ENCODE measurements around the gene LYRM9. TPM values are rescaled to one million over a fixed set of nuclear protein-coding genes. Genes with fewer than 3 reads are reported as not detected.

LYRM9 gene
- total RNA-seq, 1 donor from 2014 or later: 8.3 TPM

DNA sequence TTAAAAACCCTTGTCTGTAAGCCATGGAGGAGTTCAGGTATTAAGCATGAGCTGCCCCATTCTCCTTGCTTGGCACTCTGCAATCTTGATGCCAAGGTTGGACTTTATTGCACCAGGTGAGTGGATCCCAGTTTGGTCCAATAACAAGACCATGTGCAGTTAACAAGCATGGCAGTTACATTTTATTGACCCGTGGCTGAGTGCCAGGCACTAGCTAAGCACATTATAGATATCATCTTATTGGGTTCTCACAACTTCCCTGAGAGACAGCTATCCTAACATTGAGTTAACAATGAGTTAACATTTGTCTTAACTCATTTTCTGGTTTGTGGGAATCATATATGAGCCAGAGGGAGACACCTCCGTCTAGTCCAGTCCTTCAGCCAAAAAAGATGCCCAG, 21.8 kb downstream of the LYRM9 start:
- no peak for DNase-seq (ENCODE audit: low spot score)
- H3K9me3 Mint-ChIP-seq (ENCODE audit: unreplicated experiment): no peaks in the 10 kb centered on the region
- H3K4me1 Mint-ChIP-seq (ENCODE audit: unreplicated experiment): peaks cover 8% of the 10 kb centered on the region
- H3K4me3 Mint-ChIP-seq (ENCODE audit: unreplicated experiment): no peak overlapping the region
- TF ChIP-seq, protein P1, sequence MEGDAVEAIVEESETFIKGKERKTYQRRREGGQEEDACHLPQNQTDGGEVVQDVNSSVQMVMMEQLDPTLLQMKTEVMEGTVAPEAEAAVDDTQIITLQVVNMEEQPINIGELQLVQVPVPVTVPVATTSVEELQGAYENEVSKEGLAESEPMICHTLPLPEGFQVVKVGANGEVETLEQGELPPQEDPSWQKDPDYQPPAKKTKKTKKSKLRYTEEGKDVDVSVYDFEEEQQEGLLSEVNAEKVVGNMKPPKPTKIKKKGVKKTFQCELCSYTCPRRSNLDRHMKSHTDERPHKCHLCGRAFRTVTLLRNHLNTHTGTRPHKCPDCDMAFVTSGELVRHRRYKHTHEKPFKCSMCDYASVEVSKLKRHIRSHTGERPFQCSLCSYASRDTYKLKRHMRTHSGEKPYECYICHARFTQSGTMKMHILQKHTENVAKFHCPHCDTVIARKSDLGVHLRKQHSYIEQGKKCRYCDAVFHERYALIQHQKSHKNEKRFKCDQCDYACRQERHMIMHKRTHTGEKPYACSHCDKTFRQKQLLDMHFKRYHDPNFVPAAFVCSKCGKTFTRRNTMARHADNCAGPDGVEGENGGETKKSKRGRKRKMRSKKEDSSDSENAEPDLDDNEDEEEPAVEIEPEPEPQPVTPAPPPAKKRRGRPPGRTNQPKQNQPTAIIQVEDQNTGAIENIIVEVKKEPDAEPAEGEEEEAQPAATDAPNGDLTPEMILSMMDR (IDR thresholded peaks at IDR 0.05; ENCODE audit: unreplicated experiment): no peak
- no peaks in the 10 kb centered on the region for H3K36me3 Mint-ChIP-seq (ENCODE audit: low read depth, unreplicated experiment)
- peaks cover 1% of the 10 kb centered on the region for H3K27me3 Mint-ChIP-seq (ENCODE audit: unreplicated experiment)
- no peak overlapping the region for H3K27ac Mint-ChIP-seq (ENCODE audit: unreplicated experiment)

DNA sequence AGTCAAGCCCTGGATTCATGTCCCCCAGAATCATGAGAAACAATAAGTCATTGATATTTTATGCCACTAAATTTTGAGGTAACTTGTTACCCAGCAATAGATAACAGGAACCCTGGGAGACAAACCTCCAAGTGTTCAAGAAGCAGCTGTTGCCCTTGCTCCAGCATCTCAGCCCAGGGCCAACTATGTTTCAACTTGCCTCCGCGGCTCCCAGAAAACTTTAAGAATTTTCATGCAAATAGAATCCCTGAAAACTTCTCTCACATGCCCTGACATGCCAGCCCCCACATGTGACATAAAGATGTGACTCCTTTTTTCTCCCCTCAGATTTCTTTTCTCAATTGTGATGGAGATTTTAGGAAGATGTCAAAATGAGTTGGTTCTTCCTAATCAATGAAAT, 22.8 kb downstream of the LYRM9 start:
- DNase-seq (ENCODE audit: low spot score): no peak
- TF ChIP-seq, protein P1 (IDR thresholded peaks at IDR 0.05; ENCODE audit: unreplicated experiment): no peak
- Mint-ChIP-seq H3K27ac (ENCODE audit: unreplicated experiment) (no peak overlapping the region), H3K4me3 (ENCODE audit: unreplicated experiment) (no peak overlapping the region), H3K4me1 (ENCODE audit: unreplicated experiment) (peaks cover 5% of the 10 kb centered on the region), H3K36me3 (ENCODE audit: low read depth, unreplicated experiment) (no peaks in the 10 kb centered on the region), H3K27me3 (ENCODE audit: unreplicated experiment) (peaks cover 1% of the 10 kb centered on the region), H3K9me3 (ENCODE audit: unreplicated experiment) (no peaks in the 10 kb centered on the region)

DNA sequence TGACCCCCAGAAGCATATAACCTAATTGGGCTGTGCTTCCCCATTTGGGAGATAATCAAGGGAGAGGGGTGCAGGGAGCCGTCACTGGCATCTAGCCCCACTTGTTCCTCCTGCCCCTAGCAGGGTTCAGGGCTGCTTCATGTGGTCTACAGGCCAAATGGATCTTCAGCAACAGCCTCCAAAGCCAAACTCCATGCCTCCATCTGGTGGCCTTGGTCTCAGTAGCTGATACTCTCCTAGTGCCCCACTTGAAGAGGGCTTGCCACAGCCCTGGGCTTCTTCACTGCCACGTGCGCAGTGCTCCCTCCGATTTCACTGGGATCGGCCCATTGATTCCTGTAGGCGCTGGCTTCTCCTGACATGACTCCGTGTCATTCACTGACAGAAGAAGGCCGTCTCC, 24.6 kb downstream of the LYRM9 start:
- Mint-ChIP-seq H3K27ac (ENCODE audit: unreplicated experiment) (no peak overlapping the region), H3K9me3 (ENCODE audit: unreplicated experiment) (no peaks in the 10 kb centered on the region)

DNA sequence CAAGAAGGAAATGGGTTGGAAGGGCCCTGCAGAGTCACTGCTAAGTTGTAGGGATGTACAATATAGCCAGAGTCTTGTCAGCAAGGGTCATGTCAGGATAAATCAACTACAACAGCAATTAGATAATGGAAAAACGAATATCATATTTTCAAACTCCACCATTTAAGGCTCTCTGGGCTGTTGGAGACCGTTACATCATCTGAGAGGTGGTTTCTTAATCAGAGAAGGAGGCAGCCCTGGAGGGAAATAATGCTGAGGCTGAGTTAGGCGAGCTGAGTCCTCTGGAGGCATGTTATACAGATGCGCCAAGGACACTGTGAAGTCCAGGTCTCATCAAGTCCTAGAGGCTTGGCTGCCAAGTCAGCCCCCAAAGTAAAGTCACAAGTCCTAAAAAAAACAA, 30.3 kb downstream of the LYRM9 start:
- Mint-ChIP-seq H3K27me3 (ENCODE audit: unreplicated experiment) (peaks cover 3% of the 10 kb centered on the region), H3K27ac (ENCODE audit: unreplicated experiment) (no peak overlapping the region), H3K4me1 (ENCODE audit: unreplicated experiment) (no peaks in the 10 kb centered on the region), H3K36me3 (ENCODE audit: low read depth, unreplicated experiment) (peaks cover 3% of the 10 kb centered on the region), H3K9me3 (ENCODE audit: unreplicated experiment) (no peaks in the 10 kb centered on the region), H3K4me3 (ENCODE audit: unreplicated experiment) (no peak overlapping the region)
- no peak for DNase-seq (ENCODE audit: low spot score)
- TF ChIP-seq, protein P1 (IDR thresholded peaks at IDR 0.05; ENCODE audit: unreplicated experiment): no peak

More for the DNA sequence above, 24.6 kb downstream of the LYRM9 start:
- Mint-ChIP-seq H3K4me3 (ENCODE audit: unreplicated experiment) (no peak overlapping the region), H3K36me3 (ENCODE audit: low read depth, unreplicated experiment) (no peaks in the 10 kb centered on the region), H3K27me3 (ENCODE audit: unreplicated experiment) (no peaks in the 10 kb centered on the region), H3K4me1 (ENCODE audit: unreplicated experiment) (no peaks in the 10 kb centered on the region)
- no peak for DNase-seq (ENCODE audit: low spot score)
- TF ChIP-seq, protein P1 (IDR thresholded peaks at IDR 0.05; ENCODE audit: unreplicated experiment): no peak

DNA sequence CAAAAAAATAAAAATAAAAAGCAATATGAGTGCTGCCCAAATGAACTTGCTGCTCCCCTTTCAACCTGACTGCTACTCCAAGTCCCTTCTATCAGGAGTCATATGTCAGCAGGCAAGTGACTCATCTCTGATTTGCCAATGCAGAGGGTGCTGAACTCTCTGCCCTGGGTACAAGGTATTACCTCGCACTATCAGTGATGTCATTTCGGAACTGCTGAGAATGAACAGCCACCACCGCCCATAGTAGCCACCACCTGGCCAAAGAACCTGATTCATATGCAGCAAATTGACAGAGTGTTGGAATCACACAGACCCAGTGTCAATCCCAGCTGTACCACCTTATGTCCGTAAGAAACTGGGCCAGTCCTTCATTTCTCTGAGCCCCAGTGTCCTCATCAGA, 31.2 kb downstream of the LYRM9 start:
- H3K9me3 Mint-ChIP-seq (ENCODE audit: unreplicated experiment): no peaks in the 10 kb centered on the region

More for the DNA sequence above, 31.2 kb downstream of the LYRM9 start:
- Mint-ChIP-seq H3K27me3 (ENCODE audit: unreplicated experiment) (peaks cover 3% of the 10 kb centered on the region), H3K4me1 (ENCODE audit: unreplicated experiment) (no peaks in the 10 kb centered on the region), H3K36me3 (ENCODE audit: low read depth, unreplicated experiment) (peaks cover 3% of the 10 kb centered on the region), H3K4me3 (ENCODE audit: unreplicated experiment) (no peak overlapping the region), H3K27ac (ENCODE audit: unreplicated experiment) (no peak overlapping the region)
- TF ChIP-seq, protein P1 (IDR thresholded peaks at IDR 0.05; ENCODE audit: unreplicated experiment): no peak
- DNase-seq (ENCODE audit: low spot score): no peak
